ENCODE measurements around the gene LSAMP.
"Not testable (repeated sequence)": the region's sequence is repeated elsewhere in the genome, so short reads cannot be mapped to it uniquely, and the experiment has no call there.

DNA sequence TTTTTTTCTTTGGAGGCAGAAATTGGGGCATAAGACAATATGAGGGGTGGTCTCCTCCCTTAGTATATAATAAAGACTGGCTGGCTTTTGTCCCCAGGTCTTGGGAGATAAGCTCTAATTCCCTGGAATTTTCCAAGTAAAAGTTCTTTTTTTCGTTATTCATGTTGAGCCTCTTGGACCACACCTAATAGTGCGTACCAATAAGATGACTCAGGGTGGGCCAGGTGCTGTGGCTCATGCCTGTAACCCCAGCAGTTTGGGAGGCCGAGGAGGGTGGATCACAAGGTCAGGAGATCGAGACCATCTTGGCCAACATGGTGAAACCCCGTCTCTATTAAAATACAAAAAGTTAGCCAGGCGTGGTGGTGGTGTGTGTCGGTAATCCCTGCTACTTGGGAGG lies 645.2 kb downstream of the LSAMP start:
- TF ChIP-seq, protein P1, sequence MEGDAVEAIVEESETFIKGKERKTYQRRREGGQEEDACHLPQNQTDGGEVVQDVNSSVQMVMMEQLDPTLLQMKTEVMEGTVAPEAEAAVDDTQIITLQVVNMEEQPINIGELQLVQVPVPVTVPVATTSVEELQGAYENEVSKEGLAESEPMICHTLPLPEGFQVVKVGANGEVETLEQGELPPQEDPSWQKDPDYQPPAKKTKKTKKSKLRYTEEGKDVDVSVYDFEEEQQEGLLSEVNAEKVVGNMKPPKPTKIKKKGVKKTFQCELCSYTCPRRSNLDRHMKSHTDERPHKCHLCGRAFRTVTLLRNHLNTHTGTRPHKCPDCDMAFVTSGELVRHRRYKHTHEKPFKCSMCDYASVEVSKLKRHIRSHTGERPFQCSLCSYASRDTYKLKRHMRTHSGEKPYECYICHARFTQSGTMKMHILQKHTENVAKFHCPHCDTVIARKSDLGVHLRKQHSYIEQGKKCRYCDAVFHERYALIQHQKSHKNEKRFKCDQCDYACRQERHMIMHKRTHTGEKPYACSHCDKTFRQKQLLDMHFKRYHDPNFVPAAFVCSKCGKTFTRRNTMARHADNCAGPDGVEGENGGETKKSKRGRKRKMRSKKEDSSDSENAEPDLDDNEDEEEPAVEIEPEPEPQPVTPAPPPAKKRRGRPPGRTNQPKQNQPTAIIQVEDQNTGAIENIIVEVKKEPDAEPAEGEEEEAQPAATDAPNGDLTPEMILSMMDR (conservative IDR thresholded peaks at IDR 0.05; ENCODE audit: low read length), result not testable (repeated sequence)
- TF ChIP-seq EZH2phosphoT487 (IDR thresholded peaks at IDR 0.05; ENCODE audit: borderline replicate concordance), result not testable (repeated sequence)
